H9 (cell line): ENCODE results near the gene PAK6. TPM values are rescaled to one million over a fixed set of nuclear protein-coding genes. Genes with fewer than 3 reads are reported as not detected.

Source experiments
- DNase-seq: peaks from one replicate; pipeline ENCODE4 v3.0.0-alpha.2; 2017
- H2AFZ ChIP-seq: one replicate; pipeline ENCODE4 v1.6.1; 2013; ENCODE audit warnings: mild to moderate bottlenecking, low read length, control low read depth, moderate library complexity
- H2AK5ac ChIP-seq: 2 replicates; pipeline ENCODE4 v1.6.1; 2013; ENCODE audit warnings: low read length, control low read depth, mixed read lengths; ENCODE audit not compliant: insufficient read length
- H2BK120ac ChIP-seq: one replicate; pipeline ENCODE4 v1.6.1; 2013; ENCODE audit warnings: low read depth, mild to moderate bottlenecking, low read length, control low read depth, inconsistent platforms; ENCODE audit not compliant: poor library complexity, severe bottlenecking
- H2BK12ac ChIP-seq: 2 replicates; pipeline ENCODE4 v1.6.1; 2013; ENCODE audit warnings: low read length, control low read depth, mixed read lengths, low read depth; ENCODE audit not compliant: insufficient read length
- H2BK15ac ChIP-seq: 2 replicates; pipeline ENCODE4 v1.6.1; 2013; ENCODE audit warnings: low read depth, low read length, control low read depth
- H2BK20ac ChIP-seq: one replicate; pipeline ENCODE4 v1.6.1; 2013; ENCODE audit warnings: low read depth, mild to moderate bottlenecking, low read length, control low read depth, inconsistent platforms; ENCODE audit not compliant: poor library complexity, severe bottlenecking
- H2BK5ac ChIP-seq: 2 replicates; pipeline ENCODE4 v1.6.1; 2013; ENCODE audit warnings: low read length, control low read depth, mixed read lengths; ENCODE audit not compliant: insufficient read length
- H3K14ac ChIP-seq: 2 replicates; pipeline ENCODE4 v1.6.1; 2013; ENCODE audit warnings: low read length, control low read depth; ENCODE audit not compliant: insufficient read depth
- H3K18ac ChIP-seq: 2 replicates; pipeline ENCODE4 v1.6.1; 2013; ENCODE audit warnings: low read depth, mild to moderate bottlenecking, mixed read lengths, low read length, control low read depth; ENCODE audit not compliant: insufficient read length
- H3K23ac ChIP-seq: 2 replicates; pipeline ENCODE4 v1.6.1; 2013; ENCODE audit warnings: low read length, control low read depth, mixed read lengths, low read depth; ENCODE audit not compliant: insufficient read length
- H3K23me2 ChIP-seq: 2 replicates; pipeline ENCODE4 v1.6.1; 2013; ENCODE audit warnings: low read depth, mild to moderate bottlenecking, mixed read lengths, low read length, control low read depth; ENCODE audit not compliant: insufficient read length, poor library complexity, severe bottlenecking
- H3K27ac ChIP-seq: 2 replicates; pipeline ENCODE4 v1.5.1; 2013; ENCODE audit warnings: low read length, control low read depth, mixed read lengths, low read depth; ENCODE audit not compliant: insufficient read length
- H3K27me3 ChIP-seq: 2 replicates; pipeline ENCODE4 v1.6.1; 2013; ENCODE audit warnings: low read length, control low read depth, inconsistent platforms; ENCODE audit not compliant: insufficient read depth
- H3K4ac ChIP-seq: 2 replicates; pipeline ENCODE4 v1.6.1; 2013; ENCODE audit warnings: low read depth, mild to moderate bottlenecking, control low read depth, inconsistent platforms, low read length, moderate library complexity
- H3K4me1 ChIP-seq: 2 replicates; pipeline ENCODE4 v1.6.1; 2013; ENCODE audit warnings: low read length, control low read depth, inconsistent platforms; ENCODE audit not compliant: insufficient read depth
- H3K4me2 ChIP-seq: 2 replicates; pipeline ENCODE4 v1.6.1; 2013; ENCODE audit warnings: low read length, control low read depth, mixed read lengths; ENCODE audit not compliant: insufficient read length, insufficient read depth
- H3K56ac ChIP-seq: 2 replicates; pipeline ENCODE4 v1.6.1; 2013; ENCODE audit warnings: low read depth, mild to moderate bottlenecking, mixed read lengths, low read length, control low read depth; ENCODE audit not compliant: insufficient read length
- H3K79me1 ChIP-seq: 2 replicates; pipeline ENCODE4 v1.6.1; 2013; ENCODE audit warnings: low read depth, mild to moderate bottlenecking, moderate library complexity, low read length, control low read depth, inconsistent platforms; ENCODE audit not compliant: insufficient read depth, poor library complexity, severe bottlenecking
- H3K79me2 ChIP-seq: 2 replicates; pipeline ENCODE4 v1.6.1; 2013; ENCODE audit warnings: low read length, control low read depth, inconsistent platforms; ENCODE audit not compliant: insufficient read depth
- H3K9ac ChIP-seq: 2 replicates; pipeline ENCODE4 v1.6.1; 2013; ENCODE audit warnings: low read length, control low read depth, mixed read lengths; ENCODE audit not compliant: insufficient read length; ENCODE audit errors: extremely low read depth
- H3K9me3 ChIP-seq: one replicate; pipeline ENCODE4 v1.6.1; 2013; ENCODE audit warnings: low read depth, low read length, inconsistent platforms; ENCODE audit not compliant: control insufficient read depth
- H3T11ph ChIP-seq: one replicate; pipeline ENCODE4 v1.6.1; 2013; ENCODE audit warnings: mild to moderate bottlenecking, low read length, control low read depth, inconsistent platforms
- H4K20me1 ChIP-seq: one replicate; pipeline ENCODE4 v1.6.1; 2013; ENCODE audit not compliant: control insufficient read depth, insufficient read length, insufficient read depth
- H4K5ac ChIP-seq: 2 replicates; pipeline ENCODE4 v1.6.1; 2013; ENCODE audit warnings: low read depth, mild to moderate bottlenecking, mixed read lengths, low read length, control low read depth; ENCODE audit not compliant: insufficient read length
- H4K8ac ChIP-seq: replicated peaks from 2 replicates; pipeline ENCODE4 v1.6.1; 2013; ENCODE audit warnings: low read length, control low read depth, mixed read lengths, low read depth; ENCODE audit not compliant: insufficient read length
- H4K91ac ChIP-seq: 2 replicates; pipeline ENCODE4 v1.6.1; 2013; ENCODE audit warnings: low read depth, mild to moderate bottlenecking, moderate library complexity, mixed read lengths, low read length, control low read depth; ENCODE audit not compliant: insufficient read length
- H3K27ac Mint-ChIP-seq, 3 experiments: 2 replicates in 2 of 3; 3 replicates in 1 of 3; pipeline ENCODE4 v1.8.0; 2020 to 2021; ENCODE audit warnings: mixed read lengths in 3 of 3, mild to moderate bottlenecking in 1 of 3, moderate library complexity in 1 of 3
- H3K27me3 Mint-ChIP-seq: 2 replicates; pipeline ENCODE4 v1.8.0; 2021; ENCODE audit warnings: low read depth, mild to moderate bottlenecking, moderate library complexity, mixed read lengths
- H3K36me3 Mint-ChIP-seq, 3 experiments: 2 replicates in 2 of 3; 3 replicates in 1 of 3; pipeline ENCODE4 v1.8.0; 2020 to 2021; ENCODE audit warnings: low read depth in 3 of 3, mixed read lengths in 3 of 3; ENCODE audit not compliant: insufficient read depth in 1 of 3
- H3K4me1 Mint-ChIP-seq, 2 experiments: 2 replicates each; pipeline ENCODE4 v1.8.0; 2020; ENCODE audit warnings: mixed read lengths in 2 of 2
- H3K4me3 Mint-ChIP-seq, 2 experiments: 2 replicates in 1 of 2; 3 replicates in 1 of 2; pipeline ENCODE4 v1.8.0; 2020 to 2021; ENCODE audit warnings: mild to moderate bottlenecking in 2 of 2, mixed read lengths in 2 of 2, moderate library complexity in 1 of 2
- H3K9me3 Mint-ChIP-seq, 2 experiments: 2 replicates in 1 of 2; 3 replicates in 1 of 2; pipeline ENCODE4 v1.8.0; 2020; ENCODE audit warnings: mild to moderate bottlenecking in 2 of 2, mixed read lengths in 2 of 2, moderate library complexity in 1 of 2
- WGBS: extraction: QIAGEN DNeasy Blood & Tissue Kit; methylation state at CpG from one replicate; pipeline ENCODE4 v1.1.7; 2013; ENCODE audit warnings: missing lambda C conversion rate, low lambda C conversion rate, mixed read lengths; ENCODE audit not compliant: insufficient read length; ENCODE audit errors: extremely low coverage; 5-methylcytosine and 5-hydroxymethylcytosine counted together
- total RNA-seq: library from RNA; stranded (reverse); gene quantifications from 2 replicates; pipeline ENCODE4 v1.2.1, GENCODE V29; 2021
- TF ChIP-seq, protein P1 (sequence below): fragments of 200-600 bp; sonication (generic); conservative IDR thresholded peaks from 3 replicates; pipeline ENCODE4 v1.8.0; 2021; ENCODE audit warnings: antibody characterized with exemption, mild to moderate bottlenecking

Gene PAK6
- total RNA-seq, 1 experiment from 2014 or later = 7.4 TPM

- H3K27ac Mint-ChIP-seq = no peak overlapping the region
- Histone ChIP-seq H4K5ac (no peak overlapping the region), H3K23me2 (no peaks in the 10 kb centered on the region), H3K4me2 (no peak overlapping the region), H3K9me3 (no peaks in the 10 kb centered on the region), H4K8ac (no peak overlapping the region), H3K27me3 (no peaks in the 10 kb centered on the region), H2BK5ac (no peak overlapping the region), H3T11ph (no peak overlapping the region), H2BK20ac (no peak overlapping the region), H3K4ac (no peak overlapping the region), H3K27ac (no peak overlapping the region), H4K20me1 (no peaks in the 10 kb centered on the region), H2AFZ (no peak overlapping the region), H2AK5ac (no peak overlapping the region), H3K9ac (no peak overlapping the region), H3K79me1 (peaks cover 5% of the 10 kb centered on the region), H3K79me2 (no peaks in the 10 kb centered on the region), H3K14ac (no peak overlapping the region), H2BK120ac (no peak overlapping the region), H3K4me1 (no peaks in the 10 kb centered on the region), H4K91ac (no peak overlapping the region), H3K23ac (no peak overlapping the region), H3K56ac (no peak overlapping the region), H2BK15ac (no peak overlapping the region), H3K18ac (no peak overlapping the region), H2BK12ac (no peak overlapping the region)
- H3K27me3 Mint-ChIP-seq = no peaks in the 10 kb centered on the region
- H3K9me3 Mint-ChIP-seq = no peaks in the 10 kb centered on the region
- TF ChIP-seq, protein P1, sequence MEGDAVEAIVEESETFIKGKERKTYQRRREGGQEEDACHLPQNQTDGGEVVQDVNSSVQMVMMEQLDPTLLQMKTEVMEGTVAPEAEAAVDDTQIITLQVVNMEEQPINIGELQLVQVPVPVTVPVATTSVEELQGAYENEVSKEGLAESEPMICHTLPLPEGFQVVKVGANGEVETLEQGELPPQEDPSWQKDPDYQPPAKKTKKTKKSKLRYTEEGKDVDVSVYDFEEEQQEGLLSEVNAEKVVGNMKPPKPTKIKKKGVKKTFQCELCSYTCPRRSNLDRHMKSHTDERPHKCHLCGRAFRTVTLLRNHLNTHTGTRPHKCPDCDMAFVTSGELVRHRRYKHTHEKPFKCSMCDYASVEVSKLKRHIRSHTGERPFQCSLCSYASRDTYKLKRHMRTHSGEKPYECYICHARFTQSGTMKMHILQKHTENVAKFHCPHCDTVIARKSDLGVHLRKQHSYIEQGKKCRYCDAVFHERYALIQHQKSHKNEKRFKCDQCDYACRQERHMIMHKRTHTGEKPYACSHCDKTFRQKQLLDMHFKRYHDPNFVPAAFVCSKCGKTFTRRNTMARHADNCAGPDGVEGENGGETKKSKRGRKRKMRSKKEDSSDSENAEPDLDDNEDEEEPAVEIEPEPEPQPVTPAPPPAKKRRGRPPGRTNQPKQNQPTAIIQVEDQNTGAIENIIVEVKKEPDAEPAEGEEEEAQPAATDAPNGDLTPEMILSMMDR = no peak
- H3K36me3 Mint-ChIP-seq = peaks cover 47 to 86% (median 85%) of the 10 kb centered on the region in 3 experiments
- DNase-seq = no peak
- no peak overlapping the region for H3K4me3 Mint-ChIP-seq
- no CpG with 5 or more reads among the region's 1 CpG for WGBS
- no peaks in the 10 kb centered on the region for H3K4me1 Mint-ChIP-seq
Measured at GRCh38 chr15:40198355-40199085, 40.3 kb upstream of the PAK6 start.
